ENCODE measurements around the gene TOP3B. TPM values are rescaled to one million over a fixed set of nuclear protein-coding genes. Genes with fewer than 3 reads are reported as not detected.

TOP3B gene
- total RNA-seq, 1 donor from 2014 or later, result 83.5 TPM

- Mint-ChIP-seq H3K36me3 (ENCODE audit: unreplicated experiment) (no peaks in the 10 kb centered on the region), H3K4me1 (ENCODE audit: low read depth, unreplicated experiment) (peaks cover 50% of the 10 kb centered on the region), H3K27ac (ENCODE audit: unreplicated experiment) (peak overlapping the region; percentile 98), H3K27me3 (ENCODE audit: unreplicated experiment) (peaks cover 24% of the 10 kb centered on the region), H3K9me3 (ENCODE audit: unreplicated experiment) (peaks cover 37% of the 10 kb centered on the region), H3K4me3 (ENCODE audit: unreplicated experiment) (peak overlapping the region; percentile 78)
- peak; percentile 74 for DNase-seq
- TF ChIP-seq CTCF (IDR thresholded peaks at IDR 0.05; ENCODE audit: partially characterized antibody, unreplicated experiment), result no peak
Observed at GRCh38 chr22:21939461-21939913, 43.1 kb downstream of the TOP3B start.

GRCh38 chr22:21938906-21939305 is 43.7 kb downstream of the TOP3B start:
- Mint-ChIP-seq H3K27ac (ENCODE audit: unreplicated experiment) (peak overlapping the region; percentile 98), H3K9me3 (ENCODE audit: unreplicated experiment) (peaks cover 33% of the 10 kb centered on the region), H3K36me3 (ENCODE audit: unreplicated experiment) (no peaks in the 10 kb centered on the region), H3K4me3 (ENCODE audit: unreplicated experiment) (peak overlapping the region; percentile 78), H3K27me3 (ENCODE audit: unreplicated experiment) (peaks cover 24% of the 10 kb centered on the region), H3K4me1 (ENCODE audit: low read depth, unreplicated experiment) (peaks cover 51% of the 10 kb centered on the region)
- no peak for TF ChIP-seq CTCF (IDR thresholded peaks at IDR 0.05; ENCODE audit: partially characterized antibody, unreplicated experiment)
- DNase-seq, result no peak

- peak; percentile 100 for TF ChIP-seq CTCF (IDR thresholded peaks at IDR 0.05; ENCODE audit: partially characterized antibody, unreplicated experiment)
- Mint-ChIP-seq H3K4me3 (ENCODE audit: unreplicated experiment) (peak overlapping the region; percentile 78), H3K27me3 (ENCODE audit: unreplicated experiment) (peaks cover 24% of the 10 kb centered on the region), H3K9me3 (ENCODE audit: unreplicated experiment) (peaks cover 33% of the 10 kb centered on the region), H3K36me3 (ENCODE audit: unreplicated experiment) (no peaks in the 10 kb centered on the region), H3K27ac (ENCODE audit: unreplicated experiment) (peak overlapping the region; percentile 98), H3K4me1 (ENCODE audit: low read depth, unreplicated experiment) (peaks cover 53% of the 10 kb centered on the region)
- DNase-seq, result peak; percentile 99
Observed at GRCh38 chr22:21938071-21938822, 44.3 kb downstream of the TOP3B start.

- H3K27ac Mint-ChIP-seq (ENCODE audit: unreplicated experiment), result peak overlapping the region; percentile 98
- peaks cover 33% of the 10 kb centered on the region for H3K9me3 Mint-ChIP-seq (ENCODE audit: unreplicated experiment)
- H3K4me3 Mint-ChIP-seq (ENCODE audit: unreplicated experiment), result peak overlapping the region; percentile 78
- H3K36me3 Mint-ChIP-seq (ENCODE audit: unreplicated experiment), result no peaks in the 10 kb centered on the region
- TF ChIP-seq CTCF (IDR thresholded peaks at IDR 0.05; ENCODE audit: partially characterized antibody, unreplicated experiment), result no peak
- peaks cover 24% of the 10 kb centered on the region for H3K27me3 Mint-ChIP-seq (ENCODE audit: unreplicated experiment)
- H3K4me1 Mint-ChIP-seq (ENCODE audit: low read depth, unreplicated experiment), result peaks cover 52% of the 10 kb centered on the region
- no peak for DNase-seq
Observed at GRCh38 chr22:21937821-21938070, 44.8 kb downstream of the TOP3B start.

GRCh38 chr22:21937041-21937820 is 45.4 kb downstream of the TOP3B start:
- peak; percentile 35 for DNase-seq
- Mint-ChIP-seq H3K4me1 (ENCODE audit: low read depth, unreplicated experiment) (peaks cover 49% of the 10 kb centered on the region), H3K4me3 (ENCODE audit: unreplicated experiment) (peak overlapping the region; percentile 78), H3K36me3 (ENCODE audit: unreplicated experiment) (no peaks in the 10 kb centered on the region), H3K27ac (ENCODE audit: unreplicated experiment) (peak overlapping the region; percentile 98), H3K27me3 (ENCODE audit: unreplicated experiment) (peaks cover 24% of the 10 kb centered on the region), H3K9me3 (ENCODE audit: unreplicated experiment) (peaks cover 33% of the 10 kb centered on the region)
- no peak for TF ChIP-seq CTCF (IDR thresholded peaks at IDR 0.05; ENCODE audit: partially characterized antibody, unreplicated experiment)

All from glutamatergic neuron (in vitro differentiated cells).